NB4 (cell line): ENCODE results near the gene IQCK.

ENCODE experiments used
- DNase-seq: peaks from one replicate; pipeline ENCODE4 v3.0.0; 2010; ENCODE audit warnings: low read depth
- H3K4me3 ChIP-seq: one replicate; pipeline ENCODE4 v1.5.1; 2011; ENCODE audit warnings: mild to moderate bottlenecking, low read depth, low read length, moderate library complexity
- MYC ChIP-seq: IDR thresholded peaks from 2 replicates; pipeline ENCODE4 v1.6.1; 2011; ENCODE audit warnings: low read depth, low read length
- POLR2A ChIP-seq: IDR thresholded peaks from 2 replicates; pipeline ENCODE4 v1.6.1; 2011; ENCODE audit warnings: mild to moderate bottlenecking; ENCODE audit not compliant: insufficient read length; ENCODE audit errors: extremely low read depth
- TF ChIP-seq, protein P1 (sequence below): IDR thresholded peaks from one replicate; pipeline ENCODE4 v1.5.1; 2012; ENCODE audit warnings: low read depth, low read length
- TF ChIP-seq, protein P2 (sequence below): IDR thresholded peaks from 2 replicates; pipeline ENCODE4 v1.6.1; 2011; ENCODE audit warnings: low read depth, low read length

Gene IQCK

DNA sequence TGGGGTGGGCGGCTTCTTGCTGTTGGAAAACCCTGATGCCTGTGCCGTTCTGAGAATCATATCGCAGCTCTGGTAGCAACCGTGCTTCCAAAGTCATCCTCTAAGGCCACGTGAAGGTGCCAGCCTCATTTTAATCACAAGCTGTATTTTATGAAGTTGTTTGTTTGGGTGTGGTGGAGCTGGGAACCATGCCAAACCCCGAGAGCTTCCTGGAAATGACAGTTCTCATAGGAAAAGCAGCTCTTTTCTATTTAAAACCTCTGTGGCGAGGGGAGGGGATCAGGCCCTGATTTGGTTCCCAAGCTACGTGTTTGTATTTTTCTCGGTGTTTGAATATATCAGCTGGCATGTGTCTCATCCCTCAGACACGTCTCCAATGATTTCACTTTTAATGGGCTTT is 21.7 kb upstream of the IQCK start:
- H3K4me3 ChIP-seq = no peak overlapping the region
- no peak for DNase-seq

DNA sequence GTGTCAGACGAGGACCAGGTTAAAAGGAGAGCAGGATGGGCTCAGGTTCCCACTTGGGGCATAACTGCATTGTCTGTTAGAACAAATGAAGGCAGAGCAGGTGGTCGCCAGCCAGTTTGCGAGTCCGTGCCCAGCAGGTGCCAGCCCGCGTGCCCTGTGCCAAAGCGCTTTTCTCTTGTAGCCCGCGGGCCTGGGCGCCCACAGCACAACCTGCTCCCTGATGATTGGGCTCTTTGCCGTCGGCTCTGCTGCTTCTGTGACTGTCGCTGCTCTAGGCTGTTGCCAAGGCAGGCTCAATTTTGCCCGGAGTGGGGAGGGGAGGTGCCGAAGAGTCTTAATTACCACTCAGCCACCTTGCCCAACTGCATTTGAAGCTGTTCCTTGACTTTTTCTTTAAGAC is 21.1 kb upstream of the IQCK start:
- no peak overlapping the region for H3K4me3 ChIP-seq
- TF ChIP-seq, protein P1, sequence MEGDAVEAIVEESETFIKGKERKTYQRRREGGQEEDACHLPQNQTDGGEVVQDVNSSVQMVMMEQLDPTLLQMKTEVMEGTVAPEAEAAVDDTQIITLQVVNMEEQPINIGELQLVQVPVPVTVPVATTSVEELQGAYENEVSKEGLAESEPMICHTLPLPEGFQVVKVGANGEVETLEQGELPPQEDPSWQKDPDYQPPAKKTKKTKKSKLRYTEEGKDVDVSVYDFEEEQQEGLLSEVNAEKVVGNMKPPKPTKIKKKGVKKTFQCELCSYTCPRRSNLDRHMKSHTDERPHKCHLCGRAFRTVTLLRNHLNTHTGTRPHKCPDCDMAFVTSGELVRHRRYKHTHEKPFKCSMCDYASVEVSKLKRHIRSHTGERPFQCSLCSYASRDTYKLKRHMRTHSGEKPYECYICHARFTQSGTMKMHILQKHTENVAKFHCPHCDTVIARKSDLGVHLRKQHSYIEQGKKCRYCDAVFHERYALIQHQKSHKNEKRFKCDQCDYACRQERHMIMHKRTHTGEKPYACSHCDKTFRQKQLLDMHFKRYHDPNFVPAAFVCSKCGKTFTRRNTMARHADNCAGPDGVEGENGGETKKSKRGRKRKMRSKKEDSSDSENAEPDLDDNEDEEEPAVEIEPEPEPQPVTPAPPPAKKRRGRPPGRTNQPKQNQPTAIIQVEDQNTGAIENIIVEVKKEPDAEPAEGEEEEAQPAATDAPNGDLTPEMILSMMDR = no peak
- TF ChIP-seq POLR2A = no peak
- no peak for TF ChIP-seq MYC
- TF ChIP-seq, protein P2, sequence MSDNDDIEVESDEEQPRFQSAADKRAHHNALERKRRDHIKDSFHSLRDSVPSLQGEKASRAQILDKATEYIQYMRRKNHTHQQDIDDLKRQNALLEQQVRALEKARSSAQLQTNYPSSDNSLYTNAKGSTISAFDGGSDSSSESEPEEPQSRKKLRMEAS = no peak
- DNase-seq = no peak

More for the DNA sequence above, 21.7 kb upstream of the IQCK start:
- no peak for TF ChIP-seq POLR2A
- TF ChIP-seq MYC = no peak
- TF ChIP-seq, protein P1 = no peak
- TF ChIP-seq, protein P2 = no peak

DNA sequence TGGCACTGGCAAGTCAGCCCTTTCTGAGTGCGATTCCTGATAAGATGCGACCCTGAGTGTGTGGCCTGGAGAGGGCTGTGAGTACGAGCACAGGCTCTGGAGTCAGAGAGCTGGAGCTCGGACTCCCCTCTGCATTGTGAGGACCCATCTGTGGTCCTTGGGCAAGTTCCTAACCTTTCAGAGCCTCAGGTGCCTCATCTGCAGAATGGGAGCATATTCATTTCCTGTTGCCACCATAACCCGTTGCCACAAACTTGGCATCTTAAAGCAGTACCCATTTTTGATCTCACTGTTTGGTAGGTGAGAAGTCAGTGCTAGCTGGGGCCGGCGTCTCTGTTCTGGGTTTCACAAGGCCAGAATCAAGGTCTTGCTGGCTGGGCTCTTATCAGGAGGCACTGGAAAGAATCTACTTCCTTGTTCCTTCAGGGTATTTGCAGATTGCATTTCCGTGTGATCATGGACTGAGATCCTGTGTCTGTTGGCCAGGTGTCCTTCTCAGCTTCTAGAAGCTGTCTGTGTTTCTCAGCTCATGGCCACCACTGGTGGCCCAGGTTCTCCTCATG is 20.2 kb upstream of the IQCK start:
- H3K4me3 ChIP-seq = no peak overlapping the region
- DNase-seq = no peak
- TF ChIP-seq, protein P2 = no peak
- TF ChIP-seq, protein P1 = no peak
- TF ChIP-seq POLR2A (no peak), MYC (no peak)

DNA sequence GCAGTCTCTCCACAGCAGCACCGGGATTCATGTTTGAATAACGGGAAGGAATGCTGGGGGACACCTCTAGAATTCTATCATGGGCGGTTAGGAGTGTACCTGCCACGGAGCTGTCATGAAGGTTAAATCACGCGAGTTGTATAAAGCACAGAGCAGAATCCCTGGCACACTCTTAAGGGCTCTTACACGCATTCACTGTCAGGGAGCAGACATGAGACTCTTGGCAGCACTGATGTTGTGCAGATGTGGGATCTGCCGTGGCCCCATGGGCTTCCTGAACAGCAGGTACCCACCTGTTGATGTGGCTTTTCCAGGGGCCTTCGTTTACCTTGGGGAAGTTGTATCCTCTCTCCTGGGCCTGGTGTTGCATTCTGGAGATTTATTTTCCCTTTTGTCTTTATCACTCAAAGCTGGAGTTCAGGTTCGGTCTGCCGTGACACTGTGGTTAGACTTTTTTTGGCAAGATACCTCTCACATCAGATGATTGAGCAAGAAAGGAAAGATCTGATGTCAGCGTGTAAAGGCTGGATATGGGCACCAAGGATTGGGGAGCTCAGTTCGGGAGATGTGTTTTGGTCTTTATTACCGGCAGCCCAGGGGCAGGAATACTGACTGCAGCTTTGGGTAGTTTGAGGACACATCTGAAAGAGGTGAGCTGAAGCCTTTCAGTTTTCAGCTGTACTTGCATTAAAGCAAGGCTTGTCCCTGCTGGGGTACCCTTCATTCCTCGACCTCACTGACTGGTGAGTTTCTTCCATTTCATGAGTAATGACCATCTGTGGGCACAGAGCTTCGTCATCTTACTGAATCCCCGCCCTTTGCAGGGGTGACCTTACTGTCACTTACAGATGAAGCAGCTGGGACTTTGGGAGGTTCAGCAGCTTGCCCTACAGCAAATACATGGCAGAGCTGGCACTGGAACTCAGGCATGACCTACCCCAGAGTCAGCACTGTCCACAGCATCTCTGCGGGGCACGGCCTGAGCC is 19.3 kb upstream of the IQCK start:
- H3K4me3 ChIP-seq = no peak overlapping the region
- no peak for DNase-seq
- TF ChIP-seq, protein P1 = no peak
- no peak for TF ChIP-seq MYC

DNA sequence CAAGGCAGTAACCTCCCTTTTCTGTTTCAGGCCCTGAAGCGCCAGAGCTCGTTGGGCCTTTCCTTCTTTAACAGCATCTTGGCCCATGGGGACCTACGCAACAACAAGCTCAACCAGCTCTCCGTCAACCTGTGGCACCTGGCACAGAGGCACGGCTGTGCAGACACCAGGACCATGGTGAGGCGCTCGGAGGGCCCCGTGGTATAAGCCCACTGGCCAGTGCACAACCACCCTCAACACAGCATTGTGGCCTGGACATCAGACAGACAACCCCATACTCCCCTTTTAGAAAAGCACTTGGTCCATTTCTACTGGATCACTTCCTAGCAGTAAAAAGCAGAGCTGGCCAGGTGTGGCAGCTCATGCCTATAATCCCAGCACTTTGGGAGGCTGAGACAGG is 18.6 kb upstream of the IQCK start:
- H3K4me3 ChIP-seq = no peak overlapping the region
- TF ChIP-seq, protein P2 = no peak
- TF ChIP-seq MYC (no peak), POLR2A (no peak)
- TF ChIP-seq, protein P1 = no peak
- no peak for DNase-seq
